Stomach (tissue), 4 donors: ENCODE data around the gene SURF6.
"Not testable (repeated sequence)": the region's sequence is repeated elsewhere in the genome, so short reads cannot be mapped to it uniquely, and the experiment has no call there.

Source experiments
- EP300 ChIP-seq: sonication (generic); formaldehyde crosslinking; IDR thresholded peaks from one replicate; pipeline ENCODE4 v1.6.1; 2017; ENCODE audit warnings: antibody characterized with exemption
- POLR2A ChIP-seq, 4 donors: fragments of 450-650 bp; IDR thresholded peaks; one replicate each; pipeline ENCODE4 v1.6.1; 2016; ENCODE audit warnings: antibody characterized with exemption in 4 of 4, control low read depth in 2 of 4, mild to moderate bottlenecking in 1 of 4, moderate library complexity in 1 of 4
- POLR2AphosphoS5 ChIP-seq, 3 donors: sonication (generic); formaldehyde crosslinking; IDR thresholded peaks; one replicate each; pipeline ENCODE4 v1.6.1; 2016; ENCODE audit warnings: antibody characterized with exemption in 3 of 3
- TF ChIP-seq, protein P1 (sequence below), 7 experiments: fragments of 450-650 bp in 4 of 7; fragments of 200-600 bp in 3 of 7; sonication (generic) in 3 of 7; IDR thresholded peaks; one replicate each; pipeline ENCODE4 v1.5.1; 2016 to 2019; ENCODE audit warnings: antibody characterized with exemption in 7 of 7, control low read depth in 2 of 7, mild to moderate bottlenecking in 1 of 7

DNA sequence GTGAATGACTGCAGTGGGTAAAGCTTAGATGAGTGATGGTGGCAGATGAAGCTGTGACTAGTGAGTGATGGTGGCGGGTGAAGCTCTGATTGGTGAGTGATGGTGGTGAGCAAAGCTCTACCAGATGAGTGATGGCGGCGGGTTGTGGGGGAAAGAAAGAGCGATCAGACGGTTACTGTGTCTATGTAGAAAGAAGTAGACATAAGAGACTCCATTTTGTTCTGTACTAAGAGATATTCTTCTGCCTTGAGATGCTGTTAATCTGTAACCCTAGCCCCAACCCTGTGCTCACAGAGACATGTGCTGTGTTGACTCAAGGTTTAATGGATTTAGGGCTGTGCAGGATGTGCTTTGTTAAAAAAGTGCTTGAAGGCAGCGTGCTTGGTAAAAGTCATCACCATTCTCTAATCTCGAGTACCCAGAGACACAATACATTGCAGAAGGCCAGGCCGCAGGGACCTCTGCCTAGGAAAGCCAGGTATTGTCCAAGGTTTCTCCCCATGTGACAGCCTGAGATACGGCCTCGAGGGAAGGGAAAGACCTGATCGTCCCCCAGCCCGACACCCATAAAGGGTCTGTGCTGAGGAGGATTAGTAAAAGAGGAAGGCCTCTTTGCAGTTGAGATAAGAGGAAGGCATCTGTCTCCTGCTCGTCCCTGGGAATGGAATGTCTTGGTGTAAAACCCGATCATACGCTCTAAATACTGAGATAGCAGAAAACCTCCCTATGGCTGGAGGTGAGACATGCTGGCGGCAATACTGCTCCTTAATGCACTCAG lies 52.5 kb downstream of the SURF6 start:
- TF ChIP-seq, protein P1, sequence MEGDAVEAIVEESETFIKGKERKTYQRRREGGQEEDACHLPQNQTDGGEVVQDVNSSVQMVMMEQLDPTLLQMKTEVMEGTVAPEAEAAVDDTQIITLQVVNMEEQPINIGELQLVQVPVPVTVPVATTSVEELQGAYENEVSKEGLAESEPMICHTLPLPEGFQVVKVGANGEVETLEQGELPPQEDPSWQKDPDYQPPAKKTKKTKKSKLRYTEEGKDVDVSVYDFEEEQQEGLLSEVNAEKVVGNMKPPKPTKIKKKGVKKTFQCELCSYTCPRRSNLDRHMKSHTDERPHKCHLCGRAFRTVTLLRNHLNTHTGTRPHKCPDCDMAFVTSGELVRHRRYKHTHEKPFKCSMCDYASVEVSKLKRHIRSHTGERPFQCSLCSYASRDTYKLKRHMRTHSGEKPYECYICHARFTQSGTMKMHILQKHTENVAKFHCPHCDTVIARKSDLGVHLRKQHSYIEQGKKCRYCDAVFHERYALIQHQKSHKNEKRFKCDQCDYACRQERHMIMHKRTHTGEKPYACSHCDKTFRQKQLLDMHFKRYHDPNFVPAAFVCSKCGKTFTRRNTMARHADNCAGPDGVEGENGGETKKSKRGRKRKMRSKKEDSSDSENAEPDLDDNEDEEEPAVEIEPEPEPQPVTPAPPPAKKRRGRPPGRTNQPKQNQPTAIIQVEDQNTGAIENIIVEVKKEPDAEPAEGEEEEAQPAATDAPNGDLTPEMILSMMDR (IDR thresholded peaks at IDR 0.05) = not testable (repeated sequence)
- not testable (repeated sequence) for TF ChIP-seq POLR2AphosphoS5 (IDR thresholded peaks at IDR 0.05); POLR2A (IDR thresholded peaks at IDR 0.05); EP300
